Large intestine (tissue), 3 donors: ENCODE results near the gene PANX2. TPM values are rescaled to one million over a fixed set of nuclear protein-coding genes. Genes with fewer than 3 reads are reported as not detected.

Source experiments
- DNase-seq, 2 donors: peaks; one replicate each; pipeline versions ENCODE4 v3.0.0 to v3.0.0-alpha.2; 2013
- H3K27ac ChIP-seq: one replicate; pipeline ENCODE4 v1.5.1; 2013; ENCODE audit warnings: low read length
- H3K27me3 ChIP-seq: 2 replicates; pipeline ENCODE4 v1.6.1; 2013; ENCODE audit warnings: low read length; ENCODE audit not compliant: control insufficient read depth, insufficient read depth
- H3K36me3 ChIP-seq: 2 replicates; pipeline ENCODE4 v1.6.1; 2013; ENCODE audit warnings: low read length; ENCODE audit not compliant: control insufficient read depth, insufficient read depth
- H3K4me1 ChIP-seq: one replicate; pipeline ENCODE4 v1.6.1; 2013; ENCODE audit warnings: low read length; ENCODE audit not compliant: control insufficient read depth, insufficient read depth
- H3K4me3 ChIP-seq: one replicate; pipeline ENCODE4 v1.5.1; 2013; ENCODE audit warnings: low read length
- H3K9me3 ChIP-seq: one replicate; pipeline ENCODE4 v1.6.1; 2013; ENCODE audit warnings: mild to moderate bottlenecking, low read depth, low read length, moderate library complexity; ENCODE audit not compliant: control insufficient read depth
- WGBS: methylation state at CpG from one replicate; pipeline ENCODE4 v1.1.5; 2013; ENCODE audit warnings: low lambda C conversion rate; ENCODE audit not compliant: insufficient coverage; 5-methylcytosine and 5-hydroxymethylcytosine counted together
- polyA plus RNA-seq: library from polyadenylated mRNA; unstranded; fragments of 120-200 nt; gene quantifications from one replicate; pipeline ENCODE4 v1.2.1, GENCODE V29; 2013

PANX2 gene
- polyA plus RNA-seq, 1 donor = 0.55 TPM

DNA sequence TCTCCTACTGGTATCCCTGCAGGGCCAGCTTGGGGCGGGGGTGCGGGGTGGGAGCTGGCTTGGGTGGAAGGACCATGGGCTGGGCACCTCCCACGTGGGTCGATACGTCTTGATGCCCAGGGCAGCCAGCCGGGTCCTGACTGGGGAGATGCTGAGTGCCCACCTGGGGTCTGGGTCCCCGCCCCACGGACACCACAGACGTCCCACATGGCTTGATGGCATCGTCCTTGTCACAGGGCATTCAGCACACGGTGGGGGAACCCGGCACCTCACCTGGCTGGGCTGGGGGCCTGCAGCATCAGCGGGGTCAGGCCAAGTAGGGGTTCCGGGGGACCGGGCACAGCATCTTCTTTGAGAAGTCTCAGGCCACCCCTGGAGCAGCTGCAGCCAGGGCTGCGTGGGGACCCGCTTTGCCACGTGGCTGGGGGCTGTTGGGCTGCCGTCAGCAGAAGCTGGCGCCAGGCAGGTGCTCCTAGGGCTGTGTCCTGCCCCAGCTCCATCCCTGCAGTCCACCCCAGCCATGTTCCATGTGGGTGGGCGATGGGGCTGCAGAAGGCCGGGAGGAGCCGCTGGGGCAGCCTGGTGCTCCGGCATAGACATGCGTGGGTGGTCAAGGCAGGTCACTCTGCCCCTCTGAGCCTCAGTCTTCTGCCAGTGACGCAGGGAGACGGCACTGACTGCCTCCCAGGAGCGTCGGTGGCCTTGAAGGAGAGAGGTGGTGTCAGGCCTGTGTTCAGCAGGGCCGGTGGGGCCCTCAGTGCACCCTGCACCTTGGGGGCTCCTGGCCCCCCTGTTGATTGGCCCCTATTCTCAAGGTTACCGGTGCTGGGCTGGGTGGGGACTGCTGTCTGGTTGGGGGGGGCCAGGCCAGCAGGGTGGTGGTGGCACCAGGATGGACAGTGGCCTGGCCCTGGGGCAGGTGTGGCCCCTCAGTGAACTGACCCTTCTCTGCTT is 38.7 kb downstream of the PANX2 start:
- DNase-seq = no peak
- H3K27ac ChIP-seq = no peak overlapping the region
- peaks cover 67% of the 10 kb centered on the region for H3K36me3 ChIP-seq
- no CpG with 5 or more reads among the region's 31 CpGs for WGBS
- peaks cover 2% of the 10 kb centered on the region for H3K9me3 ChIP-seq
- no peaks in the 10 kb centered on the region for H3K27me3 ChIP-seq
- H3K4me3 ChIP-seq = no peak overlapping the region
- H3K4me1 ChIP-seq = no peaks in the 10 kb centered on the region

DNA sequence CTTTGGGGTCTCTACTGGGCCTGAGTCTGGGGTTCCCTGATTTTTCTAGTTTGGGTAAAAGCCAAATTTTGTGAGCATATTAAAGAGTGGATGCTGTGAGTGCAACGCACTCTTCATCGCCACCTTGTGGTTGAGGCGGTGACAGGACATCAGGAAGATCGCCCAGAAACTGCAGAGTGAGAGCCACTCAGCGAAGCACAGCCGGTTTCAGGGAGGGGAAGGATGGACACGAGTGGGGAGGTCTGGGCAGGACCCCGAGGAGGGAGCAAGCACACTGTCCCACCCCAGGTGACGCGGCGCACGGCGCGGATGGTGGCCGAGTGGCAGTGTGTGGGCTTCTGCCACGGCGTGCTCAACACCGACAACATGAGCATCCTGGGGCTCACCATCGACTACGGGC is 39.4 kb downstream of the PANX2 start:
- Histone ChIP-seq H3K9me3 (peaks cover 2% of the 10 kb centered on the region), H3K27ac (no peak overlapping the region), H3K36me3 (peaks cover 71% of the 10 kb centered on the region), H3K27me3 (no peaks in the 10 kb centered on the region), H3K4me3 (no peak overlapping the region), H3K4me1 (no peaks in the 10 kb centered on the region)
- WGBS = 30% methylated on average over 2 of the region's 20 CpGs
- no peak for DNase-seq

DNA sequence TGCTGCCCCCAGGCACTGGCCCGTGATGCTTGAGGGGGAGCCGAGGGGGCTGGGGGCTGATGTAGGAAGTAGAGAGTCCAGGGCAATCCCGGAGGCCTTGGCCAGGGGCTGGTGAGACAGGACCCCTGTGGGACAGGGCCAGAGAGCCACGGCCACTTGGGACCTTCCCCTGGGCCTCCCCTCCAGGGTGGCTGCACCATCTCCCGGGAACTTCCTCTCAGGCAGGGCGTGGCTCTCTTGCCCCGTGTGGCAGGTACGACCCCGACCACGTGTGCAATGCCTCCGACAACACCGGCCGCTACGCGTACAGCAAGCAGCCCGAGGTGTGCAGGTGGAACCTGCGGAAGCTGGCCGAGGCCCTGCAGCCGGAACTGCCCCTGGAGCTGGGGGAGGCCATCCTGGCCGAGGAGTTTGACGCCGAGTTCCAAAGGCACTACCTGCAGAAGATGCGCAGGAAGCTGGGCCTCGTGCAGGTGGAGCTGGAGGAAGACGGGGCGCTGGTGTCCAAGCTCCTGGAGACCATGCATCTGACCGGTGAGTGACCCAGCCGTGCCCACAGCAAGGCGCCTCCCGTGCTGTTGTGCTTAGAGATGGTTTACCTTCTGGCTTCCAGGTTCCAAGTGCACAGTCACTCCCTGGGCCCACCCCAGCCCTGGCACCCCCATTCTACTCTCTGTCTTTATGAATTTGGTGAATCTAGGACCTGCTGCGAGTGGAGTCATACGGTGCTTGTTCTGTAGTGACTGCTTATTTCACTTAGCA is 40.0 kb downstream of the PANX2 start:
- no peak overlapping the region for H3K4me3 ChIP-seq
- no CpG with 5 or more reads among the region's 32 CpGs for WGBS
- no peak overlapping the region for H3K27ac ChIP-seq
- peaks cover 2% of the 10 kb centered on the region for H3K9me3 ChIP-seq
- no peak for DNase-seq
- no peaks in the 10 kb centered on the region for H3K4me1 ChIP-seq
- H3K36me3 ChIP-seq = peaks cover 76% of the 10 kb centered on the region
- H3K27me3 ChIP-seq = no peaks in the 10 kb centered on the region

DNA sequence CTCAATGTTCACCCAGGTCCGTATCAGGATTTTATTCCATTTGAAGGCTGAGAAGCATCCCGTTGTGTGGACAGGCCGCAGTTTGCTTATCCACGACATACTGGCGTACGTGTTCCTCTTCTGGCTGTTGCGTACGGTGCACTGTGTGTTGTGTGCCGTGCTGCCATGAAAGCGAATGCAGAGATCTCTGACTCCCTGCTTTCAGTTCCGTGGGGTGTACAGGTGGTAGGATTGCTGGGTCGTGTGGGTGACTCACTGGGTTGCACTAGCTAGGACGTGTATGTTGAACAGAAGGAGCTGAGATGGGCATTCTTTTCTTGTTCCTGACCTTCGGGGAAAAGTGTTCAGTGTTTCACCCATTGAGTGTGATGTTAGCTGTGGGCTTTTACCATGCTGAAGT is 40.6 kb downstream of the PANX2 start:
- Histone ChIP-seq H3K36me3 (peaks cover 78% of the 10 kb centered on the region), H3K27ac (no peak overlapping the region), H3K4me3 (no peak overlapping the region), H3K4me1 (no peaks in the 10 kb centered on the region), H3K9me3 (peaks cover 2% of the 10 kb centered on the region), H3K27me3 (no peaks in the 10 kb centered on the region)
- WGBS = no CpG with 5 or more reads among the region's 14 CpGs
- no peak for DNase-seq

DNA sequence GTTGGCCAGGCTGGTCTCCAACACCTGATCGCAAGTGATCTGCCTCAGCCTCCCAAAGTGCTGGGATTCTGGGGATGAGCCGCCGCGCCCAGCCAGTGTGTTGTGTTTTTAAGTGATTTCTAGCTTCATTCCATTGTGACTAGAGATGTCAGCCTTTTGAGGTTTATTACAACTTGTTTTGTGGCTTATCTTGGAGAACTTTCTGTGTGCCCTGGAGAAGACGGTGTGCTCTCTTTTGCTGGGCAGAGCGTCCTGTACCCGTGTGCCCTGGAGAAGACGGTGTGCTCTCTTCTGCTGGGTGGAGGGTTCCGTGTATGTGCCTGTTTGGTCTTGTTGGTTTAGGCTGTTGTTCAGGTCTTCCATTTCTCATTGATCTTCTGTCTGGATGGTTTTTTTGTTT is 42.7 kb downstream of the PANX2 start:
- Histone ChIP-seq H3K9me3 (peaks cover 9% of the 10 kb centered on the region), H3K4me1 (no peaks in the 10 kb centered on the region), H3K27ac (no peak overlapping the region), H3K27me3 (no peaks in the 10 kb centered on the region), H3K4me3 (no peak overlapping the region), H3K36me3 (peaks cover 79% of the 10 kb centered on the region)
- no peak for DNase-seq
- WGBS = no CpG with 5 or more reads among the region's 9 CpGs

DNA sequence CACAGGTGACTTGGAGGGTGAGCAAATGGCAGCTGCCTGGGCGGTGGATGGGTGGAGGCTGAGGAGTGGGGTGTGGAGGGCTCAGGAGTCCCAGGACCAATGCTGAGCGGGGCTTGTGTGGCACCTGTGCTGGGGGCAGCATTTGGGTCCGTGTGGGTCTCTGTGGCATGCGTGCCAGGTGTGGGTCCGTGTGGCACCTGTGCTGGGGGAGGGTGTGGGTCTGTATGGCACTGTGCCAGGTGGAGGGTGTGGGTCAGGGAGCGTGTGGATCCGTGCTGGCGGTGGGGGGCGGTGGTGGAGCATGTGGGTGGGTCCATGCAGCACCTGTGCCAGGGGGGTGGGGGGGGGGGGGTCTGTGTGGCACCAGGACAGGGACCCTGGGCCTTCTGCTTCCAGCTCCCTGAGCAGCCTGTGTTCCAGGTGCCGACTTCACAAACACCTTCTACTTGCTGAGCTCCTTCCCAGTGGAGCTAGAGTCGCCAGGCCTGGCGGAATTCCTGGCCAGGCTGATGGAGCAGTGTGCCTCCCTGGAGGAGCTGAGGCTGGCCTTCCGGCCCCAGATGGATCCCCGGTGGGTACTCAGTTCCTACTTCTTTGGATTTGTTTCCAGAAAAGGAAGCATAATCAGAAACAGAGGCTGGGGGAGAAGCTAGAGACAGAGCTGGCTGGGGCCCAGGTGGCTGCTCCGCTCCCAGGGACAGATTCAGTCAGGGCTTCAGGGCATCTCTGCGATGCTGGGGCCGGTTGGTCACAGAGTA is 44.9 kb downstream of the PANX2 start:
- 100% methylated on average over 1 of the region's 17 CpGs for WGBS
- H3K27ac ChIP-seq = no peak overlapping the region
- DNase-seq = no peak
- no peaks in the 10 kb centered on the region for H3K27me3 ChIP-seq
- H3K9me3 ChIP-seq = peaks cover 19% of the 10 kb centered on the region
- H3K36me3 ChIP-seq = peaks cover 86% of the 10 kb centered on the region
- no peak overlapping the region for H3K4me3 ChIP-seq
- H3K4me1 ChIP-seq = peaks cover 3% of the 10 kb centered on the region

DNA sequence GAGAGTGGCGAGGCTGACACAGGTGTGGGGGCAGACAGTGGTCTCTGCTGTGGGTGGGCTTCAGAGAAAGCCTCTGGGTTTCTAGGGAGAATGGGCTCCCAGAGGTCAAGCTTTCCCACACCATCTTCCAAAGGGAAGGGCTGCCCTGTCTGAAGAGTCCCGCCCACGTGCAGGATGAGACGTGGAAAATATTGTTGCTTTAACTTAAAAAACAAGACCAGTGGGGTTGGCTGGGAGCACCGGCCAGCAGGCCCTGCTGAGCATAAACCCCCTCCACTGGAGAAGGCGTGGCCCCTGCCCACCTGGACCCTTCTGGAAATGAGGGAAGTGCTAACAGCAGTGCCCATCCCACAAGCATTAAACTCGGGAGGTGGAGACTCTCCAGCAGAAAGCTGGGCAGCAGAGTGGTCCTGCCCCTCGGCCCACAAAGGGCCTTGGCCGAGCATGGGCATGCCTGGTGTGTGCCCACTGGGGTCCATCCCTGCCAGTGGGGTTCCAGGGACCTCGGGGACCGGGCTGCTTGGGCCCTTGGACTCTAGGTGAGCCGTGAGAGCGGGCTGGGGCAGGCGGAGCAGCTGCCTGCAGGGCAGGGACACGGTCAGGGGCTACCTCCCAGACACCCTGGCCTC is 45.6 kb downstream of the PANX2 start:
- Histone ChIP-seq H3K36me3 (peaks cover 86% of the 10 kb centered on the region), H3K27me3 (no peaks in the 10 kb centered on the region), H3K27ac (no peak overlapping the region), H3K4me1 (peaks cover 3% of the 10 kb centered on the region), H3K4me3 (no peak overlapping the region), H3K9me3 (peaks cover 19% of the 10 kb centered on the region)
- DNase-seq = no peak
- 75% methylated on average over 2 of the region's 15 CpGs for WGBS

DNA sequence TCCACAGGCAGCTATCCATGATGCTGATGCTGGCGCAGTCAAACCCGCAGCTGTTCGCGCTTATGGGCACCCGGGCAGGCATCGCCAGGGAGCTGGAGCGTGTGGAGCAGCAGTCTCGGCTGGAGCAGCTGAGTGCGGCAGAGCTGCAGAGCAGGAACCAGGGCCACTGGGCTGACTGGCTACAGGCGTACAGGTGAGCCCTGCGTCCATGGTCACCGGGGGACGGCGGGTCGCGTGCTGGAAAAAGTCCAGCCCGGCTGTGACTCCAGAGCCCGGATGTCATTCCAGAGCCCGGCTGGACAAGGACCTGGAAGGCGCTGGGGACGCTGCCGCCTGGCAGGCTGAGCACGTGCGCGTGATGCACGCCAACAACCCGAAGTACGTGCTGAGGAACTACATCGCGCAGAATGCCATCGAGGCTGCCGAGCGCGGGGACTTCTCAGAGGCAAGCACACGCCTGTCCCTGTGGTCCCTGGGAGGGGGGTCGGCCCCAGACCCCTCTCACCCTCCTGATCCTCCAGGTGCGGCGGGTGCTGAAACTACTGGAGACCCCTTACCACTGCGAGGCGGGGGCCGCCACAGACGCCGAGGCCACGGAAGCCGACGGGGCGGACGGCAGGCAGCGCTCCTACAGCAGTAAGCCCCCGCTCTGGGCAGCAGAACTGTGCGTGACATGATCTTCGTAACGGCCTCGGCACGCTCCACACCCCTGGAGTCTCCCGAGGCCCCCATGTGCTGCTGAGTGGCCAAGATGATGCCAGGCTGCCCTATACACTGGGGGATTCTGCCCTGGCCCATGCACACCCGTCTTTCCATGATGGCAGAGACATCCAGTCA is 46.4 kb downstream of the PANX2 start:
- Histone ChIP-seq H3K27me3 (no peaks in the 10 kb centered on the region), H3K36me3 (peaks cover 90% of the 10 kb centered on the region), H3K4me3 (no peak overlapping the region), H3K27ac (no peak overlapping the region), H3K9me3 (peaks cover 19% of the 10 kb centered on the region), H3K4me1 (peaks cover 3% of the 10 kb centered on the region)
- no peak for DNase-seq
- no CpG with 5 or more reads among the region's 57 CpGs for WGBS

DNA sequence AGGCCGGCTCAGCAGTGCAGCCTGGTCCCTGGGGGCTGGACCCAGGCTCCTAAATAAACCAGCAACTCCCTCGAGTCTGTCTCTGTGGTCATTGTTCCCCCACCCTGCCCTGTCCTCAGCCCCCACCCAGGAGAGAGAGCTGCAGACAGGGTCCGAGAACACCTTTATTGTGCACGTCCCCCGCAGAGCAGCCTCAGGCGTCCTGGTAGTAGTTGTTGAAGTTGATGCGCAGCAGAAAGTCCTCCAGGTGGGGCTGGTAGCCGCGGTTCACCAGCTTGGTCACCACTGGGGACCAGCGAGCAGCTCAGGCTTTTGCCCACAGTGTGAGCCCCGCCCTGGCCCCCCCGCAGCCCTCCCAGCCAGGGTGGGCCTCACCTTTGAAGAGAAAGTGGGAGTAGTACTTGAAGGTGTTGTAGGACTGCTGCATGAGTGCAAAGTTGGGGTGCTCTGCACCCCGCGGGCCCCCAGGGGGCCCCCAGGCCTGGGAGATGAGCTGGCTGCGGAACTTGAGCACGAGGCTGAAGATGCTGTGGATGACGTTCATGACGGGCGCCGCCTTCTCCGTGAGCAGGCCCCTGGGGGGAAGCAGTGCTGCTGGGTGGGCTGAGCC is 47.1 kb downstream of the PANX2 start:
- no peak for DNase-seq
- Histone ChIP-seq H3K36me3 (peaks cover 90% of the 10 kb centered on the region), H3K4me3 (no peak overlapping the region), H3K9me3 (peaks cover 19% of the 10 kb centered on the region), H3K4me1 (peaks cover 3% of the 10 kb centered on the region), H3K27me3 (no peaks in the 10 kb centered on the region), H3K27ac (no peak overlapping the region)
- WGBS = no CpG with 5 or more reads among the region's 21 CpGs
